ENCODE results near the gene CPN1.

The CPN1 gene

DNA sequence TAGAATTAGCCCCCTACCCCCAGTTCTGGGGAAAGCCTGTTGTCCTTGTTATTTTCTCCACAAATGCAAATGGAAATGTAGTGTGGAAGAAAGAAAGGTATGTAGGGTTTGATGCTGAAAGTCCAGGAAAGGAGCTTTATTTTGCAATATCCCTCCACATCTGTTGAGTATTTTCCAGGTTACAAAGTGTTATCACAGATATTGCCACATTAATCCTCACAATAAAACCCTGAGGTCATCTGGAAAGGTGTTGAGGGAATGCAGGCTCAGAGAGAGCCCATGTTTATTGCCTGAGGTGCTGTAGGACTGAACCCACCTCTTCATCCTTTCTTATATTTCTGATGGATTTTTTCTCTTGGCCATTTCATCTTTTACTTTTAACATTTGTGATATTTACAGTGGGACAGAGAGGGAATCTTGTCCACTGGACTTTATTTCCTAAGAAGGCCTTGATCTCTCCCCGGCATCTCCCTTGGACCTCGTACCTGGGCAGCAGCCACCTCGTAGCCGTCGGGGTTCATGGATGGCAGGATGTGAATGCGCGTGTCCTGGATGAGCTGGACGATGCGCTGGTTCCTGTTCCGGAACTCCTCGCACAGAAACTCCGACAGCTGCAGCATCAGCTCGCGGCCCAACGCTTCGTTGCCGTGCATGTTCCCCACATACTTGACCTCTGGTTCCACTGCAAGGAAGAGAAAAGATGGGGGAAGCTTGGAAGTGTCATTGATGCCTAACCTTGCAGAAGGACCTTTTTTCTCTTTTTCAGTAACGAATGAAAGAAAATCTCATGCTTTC, 6.0 kb downstream of the CPN1 start:
- TF ChIP-seq, protein P1, sequence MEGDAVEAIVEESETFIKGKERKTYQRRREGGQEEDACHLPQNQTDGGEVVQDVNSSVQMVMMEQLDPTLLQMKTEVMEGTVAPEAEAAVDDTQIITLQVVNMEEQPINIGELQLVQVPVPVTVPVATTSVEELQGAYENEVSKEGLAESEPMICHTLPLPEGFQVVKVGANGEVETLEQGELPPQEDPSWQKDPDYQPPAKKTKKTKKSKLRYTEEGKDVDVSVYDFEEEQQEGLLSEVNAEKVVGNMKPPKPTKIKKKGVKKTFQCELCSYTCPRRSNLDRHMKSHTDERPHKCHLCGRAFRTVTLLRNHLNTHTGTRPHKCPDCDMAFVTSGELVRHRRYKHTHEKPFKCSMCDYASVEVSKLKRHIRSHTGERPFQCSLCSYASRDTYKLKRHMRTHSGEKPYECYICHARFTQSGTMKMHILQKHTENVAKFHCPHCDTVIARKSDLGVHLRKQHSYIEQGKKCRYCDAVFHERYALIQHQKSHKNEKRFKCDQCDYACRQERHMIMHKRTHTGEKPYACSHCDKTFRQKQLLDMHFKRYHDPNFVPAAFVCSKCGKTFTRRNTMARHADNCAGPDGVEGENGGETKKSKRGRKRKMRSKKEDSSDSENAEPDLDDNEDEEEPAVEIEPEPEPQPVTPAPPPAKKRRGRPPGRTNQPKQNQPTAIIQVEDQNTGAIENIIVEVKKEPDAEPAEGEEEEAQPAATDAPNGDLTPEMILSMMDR (conservative IDR thresholded peaks at IDR 0.05) = no peak
- H3K27ac ChIP-seq = no peak overlapping the region

DNA sequence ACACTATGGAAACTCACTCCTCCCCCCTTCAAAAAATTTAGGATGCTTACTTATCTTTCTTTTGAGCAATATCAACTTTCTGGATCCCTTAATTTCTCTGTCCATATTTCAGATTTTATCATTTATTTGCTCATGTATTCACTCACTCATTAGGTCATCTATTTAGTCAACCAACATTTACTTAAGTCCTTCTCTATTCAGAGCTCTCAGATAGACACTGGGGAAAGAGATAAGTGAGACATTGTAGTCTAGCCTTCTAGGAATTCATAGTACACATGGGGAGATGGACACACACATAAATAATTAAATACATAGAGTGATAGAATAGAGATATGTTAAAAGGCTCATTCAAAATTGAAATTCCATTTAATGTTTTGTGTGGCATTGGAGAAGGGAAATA, 9.2 kb downstream of the CPN1 start:
- TF ChIP-seq, protein P1 (conservative IDR thresholded peaks at IDR 0.05) = no peak
- H3K27ac ChIP-seq = no peak overlapping the region

DNA sequence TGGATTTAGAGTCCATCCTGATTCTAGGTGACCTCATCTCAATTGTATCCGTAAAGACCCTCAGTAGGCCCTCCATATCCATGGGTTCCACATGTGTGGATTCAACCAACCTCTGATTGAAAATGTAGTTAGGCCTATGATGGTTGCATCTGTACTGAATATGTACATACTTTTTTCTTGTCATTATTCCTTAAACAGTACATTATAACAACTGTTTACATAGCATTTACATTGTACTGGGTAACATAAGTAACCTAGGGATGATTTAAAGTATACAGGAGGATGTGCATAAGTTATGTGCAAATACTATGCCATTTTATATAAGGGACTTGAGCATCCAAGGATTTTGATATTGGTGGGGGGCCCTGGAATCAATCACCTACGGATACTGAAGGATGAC, 10.1 kb downstream of the CPN1 start:
- TF ChIP-seq, protein P1 (conservative IDR thresholded peaks at IDR 0.05) = no peak
- H3K27ac ChIP-seq = no peak overlapping the region

DNA sequence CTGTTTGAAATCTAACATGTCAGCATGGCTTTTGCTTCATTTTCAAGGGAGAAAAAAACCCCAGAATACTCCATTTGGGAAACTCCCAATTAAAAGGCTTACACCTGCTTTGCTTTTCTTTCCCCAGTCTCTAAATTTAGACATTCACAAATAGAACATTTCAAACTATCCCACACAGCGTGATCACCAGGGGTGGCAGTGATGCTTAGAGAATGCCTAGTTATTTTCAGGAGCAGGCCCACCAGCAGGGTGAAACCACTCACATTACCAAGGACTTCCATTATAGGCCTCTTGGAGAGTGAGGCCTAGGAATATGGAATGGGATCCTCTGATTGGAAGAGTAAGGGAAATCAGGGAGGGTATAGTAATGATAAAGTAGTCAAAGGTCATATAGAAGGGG, 14.2 kb downstream of the CPN1 start:
- TF ChIP-seq, protein P1 (conservative IDR thresholded peaks at IDR 0.05) = no peak
- no peak overlapping the region for H3K27ac ChIP-seq

DNA sequence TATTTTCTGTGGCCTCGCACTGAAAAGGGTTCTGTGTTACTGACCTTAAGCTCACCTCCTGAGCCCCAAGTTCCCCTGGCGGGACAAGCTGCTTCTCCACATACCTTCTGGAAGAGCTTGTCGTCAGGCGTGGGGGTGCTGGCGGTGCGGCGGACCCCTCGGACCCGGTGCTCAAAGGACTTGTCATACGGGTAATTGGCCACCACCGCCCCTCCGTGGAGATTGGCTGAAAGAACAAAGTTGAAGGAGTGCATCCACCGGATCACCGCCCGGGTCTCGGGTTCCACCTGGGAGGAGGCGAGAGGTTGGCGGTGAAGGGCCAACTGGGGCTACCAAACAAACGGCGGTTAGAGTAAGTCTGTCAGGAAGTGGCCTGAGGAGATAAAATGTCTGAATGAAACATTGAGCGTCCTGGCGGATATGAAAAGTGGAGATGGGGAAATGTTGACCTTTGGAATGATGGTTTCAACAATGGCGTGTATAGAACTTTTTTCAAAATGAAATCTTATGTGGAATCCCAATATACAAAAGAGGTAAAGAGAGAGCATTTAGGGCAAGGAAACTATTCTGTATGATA, 16.5 kb downstream of the CPN1 start:
- no peak overlapping the region for H3K27ac ChIP-seq
- TF ChIP-seq, protein P1 (conservative IDR thresholded peaks at IDR 0.05) = no peak

DNA sequence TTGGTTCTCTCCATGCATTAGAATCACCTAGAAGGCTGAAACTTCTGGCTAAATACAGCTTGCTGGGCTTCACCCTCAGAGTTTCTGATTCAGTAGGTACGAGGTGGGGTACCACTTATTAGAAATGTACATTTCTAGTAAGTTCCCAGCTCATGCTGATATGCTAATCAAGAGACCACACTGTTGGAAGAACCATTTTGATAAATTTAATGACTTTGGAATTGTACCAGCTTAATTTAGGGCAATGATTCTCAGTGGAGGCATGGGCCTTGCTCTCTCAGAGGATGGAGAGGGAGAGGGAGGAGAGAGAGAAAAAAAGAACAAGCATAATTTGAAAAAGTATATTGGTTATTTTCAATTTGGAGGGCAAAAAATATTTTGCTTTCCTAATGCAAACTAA, 20.3 kb downstream of the CPN1 start:
- no peak overlapping the region for H3K27ac ChIP-seq
- TF ChIP-seq, protein P1 (conservative IDR thresholded peaks at IDR 0.05) = no peak

DNA sequence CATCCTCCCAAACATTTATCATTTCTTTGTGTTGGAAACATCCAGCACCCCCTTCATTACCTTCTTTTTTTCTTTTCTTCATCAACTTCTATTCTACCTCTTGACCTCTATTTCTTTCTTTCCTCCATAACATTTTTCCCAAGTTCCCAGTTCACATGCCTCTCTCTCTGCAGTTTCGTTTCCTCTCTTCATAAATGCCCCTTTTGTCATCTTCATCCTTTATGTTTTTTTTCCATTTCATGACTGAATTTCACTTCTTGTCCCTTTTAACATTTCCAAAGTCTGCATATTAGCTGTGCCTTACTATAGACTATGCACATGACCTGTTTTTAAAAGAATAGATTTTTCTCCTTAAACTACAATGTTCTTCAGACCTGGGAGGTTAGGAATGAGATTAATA, 23.7 kb downstream of the CPN1 start:
- TF ChIP-seq, protein P1 (conservative IDR thresholded peaks at IDR 0.05) = no peak

More for the DNA sequence above, 23.7 kb downstream of the CPN1 start:
- H3K27ac ChIP-seq = no peak overlapping the region

Measured in VCaP (cell line).